ENCODE measurements around the gene PIGT. TPM values are rescaled to one million over a fixed set of nuclear protein-coding genes. Genes with fewer than 3 reads are reported as not detected.

Gene PIGT
- polyA plus RNA-seq, 2 of the 4 experiments (the other 2 are of a cell fraction) = 60.3 to 66.2 TPM

GRCh38 chr20:45415822-45416637 lies at the start of gene PIGT (continued):
- TF ChIP-seq HEYL (CRISPR knock-in tag; IDR thresholded peaks at IDR 0.05) (no peak), ESRRA (IDR thresholded peaks at IDR 0.05; ENCODE audit: borderline replicate concordance, low read length) (no peak), MAZ (IDR thresholded peaks at IDR 0.05; ENCODE audit: borderline replicate concordance, low read depth, low read length) (no peak), TP53 (CRISPR knock-in tag; IDR thresholded peaks at IDR 0.05) (peak; percentile 76; the same call in 1 of the 2 replicates), PHF8 (IDR thresholded peaks at IDR 0.05; ENCODE audit: borderline replicate concordance, low read depth) (peak; percentile 98), KDM1A (IDR thresholded peaks at IDR 0.05; ENCODE audit: low read depth) (no peak), PBX3 (IDR thresholded peaks at IDR 0.05) (no peak), RCOR1 (IDR thresholded peaks at IDR 0.05; ENCODE audit: low read depth, low read length) (no peak), POLR2AphosphoS2 (conservative IDR thresholded peaks at IDR 0.05; ENCODE audit: low read length) (no peak), CHD4 (IDR thresholded peaks at IDR 0.05; ENCODE audit: borderline replicate concordance) (no peak), FOSL2 (IDR thresholded peaks at IDR 0.05) (no peak), FOSL2 (CRISPR knock-in tag; IDR thresholded peaks at IDR 0.05) (no peak), KDM5A (IDR thresholded peaks at IDR 0.05) (peak; percentile 95), ZSCAN20 (CRISPR knock-in tag; IDR thresholded peaks at IDR 0.05) (no peak), JUNB (IDR thresholded peaks at IDR 0.05) (no peak), RARB (CRISPR knock-in tag; IDR thresholded peaks at IDR 0.05) (no peak), RNF2 (IDR thresholded peaks at IDR 0.05; ENCODE audit: borderline replicate concordance, low read depth) (no peak), MAX (IDR thresholded peaks at IDR 0.05) (peak; percentile 84), BCL3 (IDR thresholded peaks at IDR 0.05) (peak; percentile 81), CBX2 (IDR thresholded peaks at IDR 0.05; ENCODE audit: borderline replicate concordance, low read depth) (no peak), HDAC2 (IDR thresholded peaks at IDR 0.05) (0 out of 2 replicates have a peak, but pooled peaks have one; percentile 62), ZFP36 (IDR thresholded peaks at IDR 0.05; ENCODE audit: borderline replicate concordance, partially characterized antibody) (no peak), MYC (IDR thresholded peaks at IDR 0.05; ENCODE audit: borderline replicate concordance, low read length) (no peak), EHMT2 (IDR thresholded peaks at IDR 0.05; ENCODE audit: low read depth) (no peak), CEBPB (IDR thresholded peaks at IDR 0.05) (no peak), RAD21 (conservative IDR thresholded peaks at IDR 0.05 in 1 of 2, IDR thresholded peaks at IDR 0.05 in 1 of 2) (no peak), ZNF302 (CRISPR knock-in tag; IDR thresholded peaks at IDR 0.05) (no peak), NPAS2 (CRISPR knock-in tag; IDR thresholded peaks at IDR 0.05; ENCODE audit: borderline replicate concordance) (no peak), SREBF2 (IDR thresholded peaks at IDR 0.05) (no peak)

Data from A549 (cell line).